ENCODE results near the gene LRRC23.

DNA sequence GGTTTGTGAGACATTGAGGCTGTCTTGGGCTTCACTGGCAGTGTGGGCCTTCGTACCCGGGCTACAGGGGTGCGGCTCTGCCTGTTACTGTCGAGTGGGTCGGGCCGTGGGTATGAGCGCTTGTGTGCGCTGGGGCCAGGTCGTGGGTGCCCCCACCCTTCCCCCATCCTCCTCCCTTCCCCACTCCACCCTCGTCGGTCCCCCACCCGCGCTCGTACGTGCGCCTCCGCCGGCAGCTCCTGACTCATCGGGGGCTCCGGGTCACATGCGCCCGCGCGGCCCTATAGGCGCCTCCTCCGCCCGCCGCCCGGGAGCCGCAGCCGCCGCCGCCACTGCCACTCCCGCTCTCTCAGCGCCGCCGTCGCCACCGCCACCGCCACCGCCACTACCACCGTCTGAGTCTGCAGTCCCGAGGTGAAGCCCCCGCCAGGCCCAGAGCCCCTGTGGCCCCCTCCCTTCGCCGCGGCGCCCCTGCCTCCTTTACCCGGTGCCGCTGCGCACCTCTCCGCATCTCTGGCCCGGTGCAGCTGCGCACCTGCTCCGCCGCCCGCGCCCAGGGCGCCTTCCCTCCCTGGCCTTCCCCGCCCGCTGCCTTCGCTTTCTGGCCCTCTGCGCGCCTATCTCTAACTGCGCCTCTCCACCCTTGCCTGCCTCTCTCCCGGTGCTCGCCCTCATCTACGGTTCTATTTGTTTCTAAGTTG, 9.8 kb downstream of the LRRC23 start, which contains the start of gene ENO2:
- TF ChIP-seq POLR2A (IDR thresholded peaks at IDR 0.05; ENCODE audit: low read length) = peak; percentile 33
- TF ChIP-seq GATA1 (IDR thresholded peaks at IDR 0.05; ENCODE audit: low read depth, low read length) = no peak
